Mesenchymal stem cell (in vitro differentiated cells and primary cell): ENCODE measurements around the gene RADX. TPM values are rescaled to one million over a fixed set of nuclear protein-coding genes. Genes with fewer than 3 reads are reported as not detected.

Experiments
- DNase-seq: peaks from one replicate; pipeline ENCODE4 v3.0.0-alpha.2; 2013
- H2AFZ ChIP-seq: one replicate; pipeline ENCODE4 v1.6.1; 2013; ENCODE audit warnings: low read depth, mild to moderate bottlenecking, control low read depth, inconsistent platforms, low read length, moderate library complexity
- H2AK5ac ChIP-seq: 2 replicates; pipeline ENCODE4 v1.6.1; 2013; ENCODE audit warnings: low read length, moderate library complexity, mild to moderate bottlenecking, inconsistent platforms; ENCODE audit not compliant: severe bottlenecking
- H2BK120ac ChIP-seq: one replicate; pipeline ENCODE4 v1.6.1; 2013; ENCODE audit warnings: low read depth, mild to moderate bottlenecking, inconsistent platforms, low read length, moderate library complexity
- H2BK12ac ChIP-seq, 2 experiments: one replicate each; pipeline ENCODE4 v1.6.1; 2013; ENCODE audit warnings: inconsistent platforms in 2 of 2, low read length in 2 of 2, mild to moderate bottlenecking in 2 of 2, moderate library complexity in 2 of 2, control low read depth in 1 of 2
- H2BK15ac ChIP-seq: one replicate; pipeline ENCODE4 v1.6.1; 2013; ENCODE audit warnings: mild to moderate bottlenecking, low read depth, inconsistent platforms; ENCODE audit not compliant: poor library complexity, severe bottlenecking
- H2BK5ac ChIP-seq: 2 replicates; pipeline ENCODE4 v1.6.1; 2013; ENCODE audit warnings: low read depth, mild to moderate bottlenecking, low read length, control low read depth, inconsistent platforms; ENCODE audit not compliant: poor library complexity, severe bottlenecking
- H3K14ac ChIP-seq, 2 experiments: one replicate each; pipeline ENCODE4 v1.6.1; 2013; ENCODE audit warnings: inconsistent platforms in 2 of 2, low read length in 2 of 2, control low read depth in 1 of 2, mild to moderate bottlenecking in 1 of 2, moderate library complexity in 1 of 2
- H3K18ac ChIP-seq, 2 experiments: one replicate each; pipeline ENCODE4 v1.6.1; 2013; ENCODE audit warnings: inconsistent platforms in 2 of 2, low read length in 2 of 2, control low read depth in 1 of 2, low read depth in 1 of 2, mild to moderate bottlenecking in 1 of 2
- H3K23ac ChIP-seq, 2 experiments: one replicate each; pipeline ENCODE4 v1.6.1; 2013; ENCODE audit warnings: inconsistent platforms in 2 of 2, low read length in 2 of 2, mild to moderate bottlenecking in 2 of 2, moderate library complexity in 2 of 2, control low read depth in 1 of 2
- H3K27ac ChIP-seq: 2 replicates; pipeline ENCODE4 v1.5.1; 2013; ENCODE audit warnings: mild to moderate bottlenecking, moderate library complexity, low read length, control low read depth, inconsistent platforms; ENCODE audit not compliant: poor library complexity, severe bottlenecking
- H3K27me3 ChIP-seq, 2 experiments: 2 replicates each; pipeline versions ENCODE4 v1.6.1 to v1.7.0; 2013; ENCODE audit warnings: low read length in 2 of 2, mild to moderate bottlenecking in 2 of 2, moderate library complexity in 2 of 2, control low read depth in 1 of 2, inconsistent platforms in 1 of 2; ENCODE audit not compliant: control insufficient read depth in 1 of 2, insufficient read depth in 1 of 2
- H3K36me3 ChIP-seq, 2 experiments: 2 replicates each; pipeline versions ENCODE4 v1.6.1 to v1.7.0; 2013; ENCODE audit warnings: low read length in 2 of 2, control low read depth in 1 of 2, inconsistent platforms in 1 of 2, low read depth in 1 of 2, mild to moderate bottlenecking in 1 of 2; ENCODE audit not compliant: insufficient read depth in 2 of 2, control insufficient read depth in 1 of 2
- H3K4ac ChIP-seq, 2 experiments: one replicate each; pipeline ENCODE4 v1.6.1; 2013; ENCODE audit warnings: inconsistent platforms in 2 of 2, low read length in 2 of 2, mild to moderate bottlenecking in 2 of 2, moderate library complexity in 2 of 2, control low read depth in 1 of 2, low read depth in 1 of 2
- H3K4me1 ChIP-seq: 2 replicates; pipeline ENCODE4 v1.6.1; 2013; ENCODE audit warnings: low read depth, low read length, control low read depth; ENCODE audit not compliant: control insufficient read depth, insufficient read depth
- H3K4me2 ChIP-seq: 2 replicates; pipeline ENCODE4 v1.6.1; 2013; ENCODE audit warnings: low read length, mild to moderate bottlenecking, inconsistent platforms; ENCODE audit not compliant: poor library complexity, severe bottlenecking
- H3K4me3 ChIP-seq, 2 experiments: 2 replicates each; pipeline versions ENCODE4 v1.5.1 to v1.7.0; 2013; ENCODE audit warnings: low read length in 2 of 2, mild to moderate bottlenecking in 2 of 2, control low read depth in 1 of 2, low read depth in 1 of 2; ENCODE audit not compliant: insufficient read depth in 1 of 2
- H3K79me1 ChIP-seq: replicated peaks from 2 replicates; pipeline ENCODE4 v1.6.1; 2013; ENCODE audit warnings: mild to moderate bottlenecking, control low read depth, low read length, inconsistent platforms; ENCODE audit not compliant: poor library complexity, severe bottlenecking
- H3K9ac ChIP-seq: 2 replicates; pipeline ENCODE4 v1.7.0; 2013; ENCODE audit warnings: mild to moderate bottlenecking, low read length, moderate library complexity
- H3K9me3 ChIP-seq: 2 replicates; pipeline ENCODE4 v1.7.0; 2013; ENCODE audit warnings: mild to moderate bottlenecking, low read length; ENCODE audit not compliant: control insufficient read depth
- H4K8ac ChIP-seq: one replicate; pipeline ENCODE4 v1.6.1; 2013; ENCODE audit warnings: inconsistent platforms, mild to moderate bottlenecking, low read length, moderate library complexity
- H4K91ac ChIP-seq: one replicate; pipeline ENCODE4 v1.6.1; 2013; ENCODE audit warnings: mild to moderate bottlenecking, low read length, inconsistent platforms
- WGBS: methylation state at CpG from one replicate; pipeline ENCODE4 v1.1.7; 2013; ENCODE audit warnings: mixed read lengths; 5-methylcytosine and 5-hydroxymethylcytosine counted together
- polyA plus RNA-seq, 2 experiments: library from polyadenylated mRNA; stranded (reverse); fragments of 200-250 nt; gene quantifications; one replicate each; pipeline ENCODE4 v1.2.3, GENCODE V29; 2013

Gene RADX, protein sequence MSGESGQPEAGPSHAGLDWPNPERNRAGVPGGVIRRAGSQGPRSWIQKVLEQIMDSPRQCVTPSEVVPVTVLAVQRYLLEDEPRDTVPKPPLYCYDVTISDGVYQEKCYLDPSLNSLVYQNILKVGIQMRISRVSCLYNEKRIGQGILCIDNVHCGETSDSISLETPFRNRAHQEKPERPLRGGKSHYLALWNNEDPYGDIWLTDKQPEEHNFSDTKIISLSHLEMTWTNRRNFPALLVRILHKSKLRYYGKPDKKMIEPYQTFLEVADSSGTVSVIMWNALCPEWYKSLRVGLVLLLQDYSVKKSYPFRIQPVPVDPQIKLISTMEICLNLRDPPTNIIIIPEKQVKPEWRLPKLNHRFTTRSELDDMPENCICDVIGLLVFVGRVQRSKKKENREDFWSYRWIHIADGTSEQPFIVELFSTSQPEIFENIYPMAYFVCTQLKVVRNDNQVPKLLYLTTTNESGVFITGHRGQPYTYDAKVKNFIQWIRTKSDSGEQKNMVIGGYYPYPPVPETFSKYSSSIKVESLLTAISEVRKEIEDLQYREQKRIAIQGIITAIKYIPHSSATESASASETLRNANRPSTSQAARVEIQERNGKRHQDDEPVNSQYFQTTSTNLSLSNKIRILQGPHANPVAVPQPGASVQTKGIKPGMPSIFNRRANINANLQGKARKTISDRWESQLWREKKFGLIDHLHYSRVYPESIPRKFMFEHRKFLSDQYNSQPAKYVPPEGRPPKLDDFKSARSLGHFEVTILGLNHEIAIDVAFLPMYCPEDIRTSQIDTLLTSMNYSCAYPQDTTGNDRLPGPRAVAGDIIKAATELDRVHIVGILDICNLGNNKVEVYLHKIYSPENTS
- polyA plus RNA-seq (2013, experiment 1 of 2): 2.6 TPM
- 2.5 TPM for polyA plus RNA-seq (2013, experiment 2 of 2)

GRCh38 chrX:106611679-106612392 lies at the start of gene RADX:
RADX (plus strand) TSS chrX:106611978; CDS start chrX:106612081, 103 bp downstream.
- no peak within 1 kb of the TSS for H3K27ac ChIP-seq
- peaks cover 2% of the 10 kb centered on the region for H3K4me1 ChIP-seq
- H3K36me3 ChIP-seq: no peaks in the 10 kb centered on the region
- H3K23ac ChIP-seq: no peak within 1 kb of the TSS
- H2AFZ ChIP-seq: peak within 1 kb of the TSS; percentile 93
- peak within 1 kb of the TSS; percentile 69 for H3K4me2 ChIP-seq
- H2BK120ac ChIP-seq: no peak within 1 kb of the TSS
- H3K9me3 ChIP-seq: no peaks in the 10 kb centered on the region
- no peak within 1 kb of the TSS for H2BK15ac ChIP-seq
- H3K18ac ChIP-seq: peak within 1 kb of the TSS in 1 of 2 experiments; percentile 34
- H3K9ac ChIP-seq: peak within 1 kb of the TSS; percentile 78
- no peak within 1 kb of the TSS for H4K91ac ChIP-seq
- H2BK5ac ChIP-seq: no peak within 1 kb of the TSS
- no peak within 1 kb of the TSS for H2BK12ac ChIP-seq
- peaks cover 0 to 26% of the 10 kb centered on the region in 2 experiments for H3K27me3 ChIP-seq
- peak within 1 kb of the TSS; percentile 62 to 79 for H3K4me3 ChIP-seq
- no peak within 1 kb of the TSS for H3K4ac ChIP-seq
- H3K79me1 ChIP-seq: no peaks in the 10 kb centered on the region
- peak; percentile 86 for DNase-seq
- no peak within 1 kb of the TSS for H4K8ac ChIP-seq
- no peak within 1 kb of the TSS for H3K14ac ChIP-seq
- under 1% methylated on average over 38 of the region's 46 CpGs for WGBS
- H2AK5ac ChIP-seq: no peak within 1 kb of the TSS

DNA sequence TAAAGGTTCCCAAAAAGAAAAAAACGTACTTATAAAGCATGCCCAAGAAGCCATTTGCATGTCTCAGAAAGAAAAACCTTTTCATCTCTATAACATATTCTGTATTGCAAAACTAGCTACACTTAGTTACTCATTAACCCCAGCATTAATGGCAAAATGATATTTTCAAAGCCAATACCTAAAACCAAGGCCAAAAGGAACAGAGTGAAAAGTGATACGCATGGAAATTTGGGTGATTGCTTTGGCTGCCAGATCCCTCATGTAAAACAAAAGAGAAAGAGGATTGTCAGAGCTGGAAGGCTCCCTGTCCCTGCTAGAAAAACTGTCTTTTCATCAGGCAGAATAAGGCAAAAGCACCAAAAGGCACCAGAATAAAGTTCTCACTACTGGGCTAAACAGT lies 46.8 kb upstream of the RADX start:
- H3K27me3 ChIP-seq: peaks cover 0 to 52% of the 10 kb centered on the region in 2 experiments
- H3K27ac ChIP-seq: no peak overlapping the region
- H3K14ac ChIP-seq: no peak overlapping the region
- H3K9ac ChIP-seq: no peak overlapping the region
- no peak overlapping the region for H3K23ac ChIP-seq
- H3K4ac ChIP-seq: no peak overlapping the region
- no peak overlapping the region for H3K4me3 ChIP-seq
- H2BK120ac ChIP-seq: no peak overlapping the region
- H3K79me1 ChIP-seq: no peaks in the 10 kb centered on the region
- DNase-seq: no peak
- no peaks in the 10 kb centered on the region for H3K4me1 ChIP-seq
- H2AFZ ChIP-seq: no peak overlapping the region
- H3K4me2 ChIP-seq: no peak overlapping the region
- no peak overlapping the region for H2BK5ac ChIP-seq
- WGBS: 79% methylated on average over 2 of the region's 2 CpGs
- no peak overlapping the region for H2BK12ac ChIP-seq
- H4K8ac ChIP-seq: no peak overlapping the region
- no peak overlapping the region for H4K91ac ChIP-seq
- no peak overlapping the region for H3K18ac ChIP-seq
- no peak overlapping the region for H2BK15ac ChIP-seq
- no peaks in the 10 kb centered on the region for H3K9me3 ChIP-seq
- H3K36me3 ChIP-seq: no peaks in the 10 kb centered on the region
- no peak overlapping the region for H2AK5ac ChIP-seq

- no peak overlapping the region for H2AK5ac ChIP-seq
- no peak overlapping the region for H3K9ac ChIP-seq
- no peaks in the 10 kb centered on the region for H3K9me3 ChIP-seq
- no peak overlapping the region for H2AFZ ChIP-seq
- H2BK15ac ChIP-seq: no peak overlapping the region
- H2BK120ac ChIP-seq: no peak overlapping the region
- H4K91ac ChIP-seq: no peak overlapping the region
- H4K8ac ChIP-seq: no peak overlapping the region
- H2BK12ac ChIP-seq: no peak overlapping the region
- H3K18ac ChIP-seq: no peak overlapping the region
- no peak overlapping the region for H3K4ac ChIP-seq
- WGBS: 94% methylated on average over 6 of the region's 8 CpGs
- no peak overlapping the region for H3K23ac ChIP-seq
- H3K4me2 ChIP-seq: no peak overlapping the region
- no peak overlapping the region for H2BK5ac ChIP-seq
- no peak overlapping the region for H3K4me3 ChIP-seq
- no peaks in the 10 kb centered on the region for H3K4me1 ChIP-seq
- no peak for DNase-seq
- no peak overlapping the region for H3K27ac ChIP-seq
- no peaks in the 10 kb centered on the region for H3K79me1 ChIP-seq
- no peak overlapping the region for H3K14ac ChIP-seq
- peaks cover 0 to 59% of the 10 kb centered on the region in 2 experiments for H3K27me3 ChIP-seq
- no peaks in the 10 kb centered on the region for H3K36me3 ChIP-seq
Measured at GRCh38 chrX:106566362-106566761, 45.4 kb upstream of the RADX start.
